Hematopoietic multipotent progenitor cell treated with erythropoietin and hydrocortisone succinate and interleukin-3 and kit ligand, for 6 days (in vitro differentiated cells): ENCODE data around the gene GNAQ.
"Not testable (repeated sequence)": the region's sequence is repeated elsewhere in the genome, so short reads cannot be mapped to it uniquely, and the experiment has no call there.

Experiments used
- DNase-seq: peaks from one replicate; pipeline ENCODE4 v3.0.0-alpha.2; 2015

Gene GNAQ

GRCh38 chr9:77763566-77763965 is 268.0 kb downstream of the GNAQ start:
- no peak for DNase-seq

GRCh38 chr9:77760919-77761318 is 270.7 kb downstream of the GNAQ start:
- DNase-seq = not testable (repeated sequence)

DNA sequence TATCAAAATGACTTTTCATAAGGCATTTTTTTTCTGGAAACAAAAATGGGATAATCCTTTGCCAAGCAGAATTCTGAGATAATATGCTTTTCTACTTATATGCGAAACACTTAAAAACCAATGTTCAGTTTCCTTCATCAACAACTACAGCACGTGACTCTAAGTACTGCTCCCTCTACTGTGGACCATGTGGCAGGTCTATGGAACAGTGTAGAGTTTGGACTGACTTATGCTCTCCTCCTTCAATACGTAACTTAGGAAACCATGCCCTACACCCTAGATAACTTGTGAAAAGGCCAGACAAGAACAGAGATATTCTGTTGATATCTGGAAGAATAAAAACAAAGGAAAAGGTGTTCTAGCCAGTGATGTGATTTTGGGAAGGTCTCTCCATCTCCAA is 272.2 kb downstream of the GNAQ start:
- DNase-seq = no peak

DNA sequence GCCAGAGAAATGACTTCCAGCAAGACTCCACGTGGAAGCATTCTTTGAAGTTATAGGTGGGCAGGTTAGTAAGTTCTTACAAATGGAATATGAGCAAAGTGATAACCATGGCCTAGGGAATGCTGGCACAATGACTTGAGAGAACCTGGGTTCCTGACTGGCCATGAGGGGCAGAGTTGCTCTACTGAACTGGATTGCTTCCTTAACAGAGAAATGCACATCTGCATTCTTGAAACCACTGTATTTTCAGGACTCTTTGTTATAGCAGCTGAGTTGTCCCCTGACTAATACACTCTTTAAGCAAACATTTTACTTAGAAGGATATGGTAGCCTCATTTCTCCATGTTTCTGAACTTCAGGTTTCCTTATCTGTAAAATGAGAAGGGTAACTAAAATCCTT is 275.2 kb downstream of the GNAQ start:
- no peak for DNase-seq

- peak; percentile 65 for DNase-seq
These were observed 278.4 kb downstream of the GNAQ start for GRCh38 chr9:77753180-77753579.

DNA sequence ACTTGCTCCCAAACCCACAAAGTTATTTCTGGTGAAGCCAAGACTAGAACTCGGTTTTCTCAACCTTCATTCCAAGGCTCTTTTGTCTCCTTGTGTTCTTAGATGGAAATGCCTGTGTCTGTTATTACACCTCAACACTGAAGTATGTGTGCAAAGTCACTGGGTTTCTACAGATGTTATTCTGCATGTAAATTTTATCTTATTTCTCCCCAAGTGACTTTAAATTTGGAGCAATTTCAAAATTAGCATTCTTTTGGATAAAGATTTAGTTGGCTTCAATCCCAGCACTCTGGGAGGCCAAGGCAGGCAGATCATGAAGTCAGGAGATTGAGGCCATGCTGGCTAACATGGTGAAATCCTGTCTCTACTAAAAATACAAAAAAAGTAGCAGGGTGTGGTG is 279.1 kb downstream of the GNAQ start:
- peak; percentile 6 for DNase-seq

DNA sequence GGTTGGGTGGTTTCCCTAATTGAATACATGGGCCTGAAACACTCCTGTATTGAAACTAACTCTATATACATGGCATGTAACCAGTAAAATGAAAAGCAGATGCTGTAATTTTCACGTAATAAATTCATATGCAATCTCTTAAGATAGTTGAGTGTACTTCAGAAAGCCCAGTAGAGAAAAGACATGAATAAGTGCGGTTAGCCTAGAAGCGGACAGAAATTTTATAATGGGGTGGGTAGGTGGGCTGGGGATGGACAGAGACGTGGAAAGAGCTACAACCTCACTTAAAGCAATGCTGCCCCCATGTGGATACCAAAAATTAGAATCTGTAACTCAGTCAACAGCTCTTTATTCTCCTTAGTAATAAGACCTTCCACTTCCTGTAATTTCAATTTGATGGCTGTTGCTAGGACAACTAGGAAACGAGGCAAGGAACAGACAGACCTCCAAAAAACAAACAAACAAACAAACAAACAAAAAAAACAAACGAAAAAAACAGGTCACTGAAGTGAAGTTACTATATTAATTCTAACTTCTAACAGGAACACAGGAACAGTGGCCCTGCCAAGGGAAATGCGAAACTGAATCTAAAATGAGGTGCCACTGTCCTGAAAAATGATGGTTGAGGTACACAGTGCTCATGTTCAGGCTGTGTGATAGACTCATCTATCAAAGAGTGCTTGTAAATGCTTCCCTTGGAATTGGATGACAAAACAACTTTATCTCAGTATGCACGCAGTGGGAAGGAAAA is 280.1 kb downstream of the GNAQ start:
- peak; percentile 80 for DNase-seq

- no peak for DNase-seq
These were observed 280.6 kb downstream of the GNAQ start for GRCh38 chr9:77750981-77751340.

DNA sequence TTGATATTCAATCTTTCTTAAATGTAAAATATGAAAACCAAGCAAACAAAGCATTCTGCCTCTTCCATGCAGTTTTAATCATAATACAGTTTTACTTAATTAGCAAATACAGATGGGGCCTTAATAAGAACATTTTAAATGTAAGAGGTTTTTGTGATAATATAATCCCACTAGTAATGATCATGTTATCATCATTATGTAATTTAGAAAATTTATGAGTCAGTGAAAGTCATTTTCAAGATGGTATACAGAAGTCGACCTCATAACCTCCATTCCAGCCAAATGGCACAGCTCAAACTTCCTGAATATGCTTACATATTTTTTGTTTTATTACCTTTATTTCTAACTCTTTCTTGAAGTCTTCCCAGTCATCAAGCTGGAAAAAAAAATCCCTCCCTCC is 281.3 kb downstream of the GNAQ start:
- DNase-seq = no peak

GRCh38 chr9:77748214-77748772 is 283.3 kb downstream of the GNAQ start:
- no peak for DNase-seq

GRCh38 chr9:77747163-77747562 is 284.4 kb downstream of the GNAQ start:
- DNase-seq = no peak

DNA sequence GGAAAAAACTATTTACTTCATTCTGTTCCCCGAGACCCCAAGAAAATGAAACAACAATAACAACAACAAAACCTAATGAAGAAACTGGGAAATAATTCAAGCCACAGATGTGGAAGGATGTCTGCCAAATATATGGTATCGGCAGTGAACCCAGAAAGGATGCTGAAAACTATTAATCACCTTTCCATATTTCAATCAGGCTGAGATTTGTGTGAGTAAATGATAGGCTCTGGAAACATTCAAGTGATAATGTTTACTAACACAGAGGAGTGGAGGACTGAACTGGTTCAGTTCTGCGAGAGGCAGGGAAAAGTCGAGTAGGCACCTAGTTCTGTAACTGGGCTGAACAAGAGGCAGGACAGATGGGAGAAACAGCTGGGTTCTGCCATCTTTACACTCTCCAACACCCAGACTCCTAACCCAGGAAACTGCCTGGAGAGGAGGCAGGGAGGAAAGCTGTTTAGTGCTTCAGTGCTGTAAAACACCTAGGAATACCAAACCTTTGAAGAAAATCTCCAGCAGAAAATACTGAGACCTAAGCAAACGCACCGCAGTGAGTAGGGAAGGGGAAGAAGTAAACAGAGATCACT is 286.7 kb downstream of the GNAQ start:
- DNase-seq = no peak

DNA sequence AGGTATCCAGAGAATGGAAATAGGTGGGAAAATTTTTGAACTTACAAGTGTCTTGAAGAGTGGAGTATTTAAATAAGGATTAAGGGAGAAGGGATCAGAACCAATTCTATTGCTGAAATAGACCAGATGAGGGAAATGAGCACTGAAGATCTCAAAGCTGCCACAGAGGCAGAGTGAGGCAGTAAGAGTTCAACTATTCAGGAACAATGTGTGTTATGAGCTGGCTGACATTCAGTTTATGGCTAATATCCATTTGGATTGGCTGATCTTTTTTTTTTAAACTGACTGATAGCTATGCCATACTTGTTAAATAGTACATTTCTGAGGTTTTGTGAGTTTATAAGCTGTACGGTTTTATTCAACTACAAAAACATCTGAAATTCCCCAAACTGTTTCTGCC is 288.2 kb downstream of the GNAQ start:
- DNase-seq = no peak

- no peak for DNase-seq
These were observed 292.7 kb downstream of the GNAQ start for GRCh38 chr9:77738932-77739331.

GRCh38 chr9:77735494-77735893 is 296.1 kb downstream of the GNAQ start:
- no peak for DNase-seq

DNA sequence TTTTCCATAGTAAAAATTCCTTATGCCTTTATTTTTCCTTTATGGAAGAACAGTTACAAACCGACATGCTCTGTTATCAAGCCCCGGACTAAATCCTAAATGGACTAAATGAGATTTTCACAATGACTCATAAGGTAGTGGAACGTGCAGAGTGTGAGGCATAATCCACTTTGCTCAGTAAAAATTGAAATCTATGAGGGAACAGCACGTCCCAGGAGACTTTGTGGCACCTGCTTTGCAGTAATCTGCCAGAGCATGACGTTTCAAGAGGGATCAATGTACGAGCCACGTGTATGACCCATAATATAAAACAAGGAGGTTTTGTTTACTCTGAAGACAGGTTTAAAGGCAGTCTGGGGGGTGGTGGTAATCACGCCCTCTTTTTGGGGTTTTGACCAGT is 299.7 kb downstream of the GNAQ start:
- no peak for DNase-seq

GRCh38 chr9:77731008-77731698 is 300.5 kb downstream of the GNAQ start:
- peak; percentile 12 for DNase-seq

- no peak for DNase-seq
These were observed 302.4 kb downstream of the GNAQ start for GRCh38 chr9:77729177-77729576.

- DNase-seq = no peak
These were observed 304.8 kb downstream of the GNAQ start for GRCh38 chr9:77726814-77727213.

- DNase-seq = no peak
These were observed 305.3 kb downstream of the GNAQ start for GRCh38 chr9:77726289-77726688.

DNA sequence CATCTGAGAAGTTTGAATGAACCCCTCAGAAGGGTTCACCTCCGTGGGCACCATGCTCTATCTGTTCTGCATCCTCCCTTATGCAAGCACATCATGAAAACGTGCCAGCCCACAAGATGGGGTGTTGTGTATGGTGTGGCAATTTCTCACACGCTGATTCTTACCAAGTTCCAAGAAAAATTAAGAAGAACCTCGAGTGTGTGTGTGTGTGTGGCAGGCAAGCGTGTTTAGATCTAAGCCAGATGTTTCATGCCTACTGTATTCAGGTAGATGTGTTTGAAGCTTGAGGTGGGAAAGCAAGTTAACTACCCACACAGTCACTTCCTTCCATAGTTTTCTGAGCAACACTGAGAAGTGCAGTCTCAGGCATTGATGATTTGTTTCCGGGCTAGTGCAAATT is 305.8 kb downstream of the GNAQ start:
- DNase-seq = peak; percentile 27

DNA sequence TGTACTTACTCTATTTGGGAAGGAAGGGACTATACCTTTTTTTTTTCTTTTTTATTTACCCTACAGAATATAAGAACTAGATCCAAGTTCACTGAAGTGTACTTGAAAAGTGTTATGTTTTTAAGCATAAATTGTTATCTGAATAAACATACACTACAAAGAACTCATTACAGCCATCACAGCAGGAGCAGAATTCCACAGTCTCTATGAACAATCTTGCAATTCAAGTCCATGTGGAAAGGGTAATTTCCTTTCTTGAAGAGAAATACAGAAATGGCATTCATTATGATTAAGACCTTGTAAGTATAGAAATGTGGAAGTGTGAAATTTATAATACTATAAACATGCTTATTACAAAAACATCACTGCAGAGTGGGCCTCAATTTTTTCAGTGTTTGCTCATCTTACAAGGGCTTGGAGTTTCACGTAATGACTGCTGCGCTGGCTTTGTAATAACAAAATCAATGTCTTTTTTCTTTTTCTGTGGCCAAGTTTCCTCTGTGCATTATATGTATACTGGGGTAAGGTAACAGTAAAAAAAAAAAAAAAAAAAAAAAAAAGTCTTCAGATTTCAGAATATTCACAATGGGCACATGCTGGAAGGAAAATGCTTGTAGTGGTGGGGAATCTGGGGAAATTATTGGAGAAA is 306.4 kb downstream of the GNAQ start:
- no peak for DNase-seq

- DNase-seq = not testable (repeated sequence)
These were observed 310.5 kb downstream of the GNAQ start for GRCh38 chr9:77721156-77721555.

GRCh38 chr9:77719321-77719720 is 312.3 kb downstream of the GNAQ start:
- DNase-seq = no peak
